CD14-positive monocyte (primary cell): Measurements from ENCODE around the gene B2M. TPM values are rescaled to one million over a fixed set of nuclear protein-coding genes. Genes with fewer than 3 reads are reported as not detected.

Experiments used
- DNase-seq, 3 donors: peaks; one replicate each; pipeline ENCODE4 v3.0.0-alpha.2; 2011 to 2022
- H2AFZ ChIP-seq: 2 replicates; pipeline ENCODE4 v1.6.0; 2012; ENCODE audit warnings: mild to moderate bottlenecking, low read depth, low read length, inconsistent platforms; ENCODE audit not compliant: insufficient read depth, poor library complexity, severe bottlenecking
- H3K27ac ChIP-seq, 2 donors: 1 replicate in 1 of 2; 2 replicates in 1 of 2; pipeline ENCODE4 v1.5.1; 2012 to 2013; ENCODE audit warnings: low read length in 2 of 2, control low read depth in 1 of 2, inconsistent platforms in 1 of 2, low read depth in 1 of 2, mild to moderate bottlenecking in 1 of 2
- H3K27me3 ChIP-seq, 2 donors: one replicate each; pipeline versions ENCODE4 v1.6.0 to v1.6.1; 2011 to 2013; ENCODE audit warnings: low read length in 2 of 2; ENCODE audit not compliant: control insufficient read depth in 2 of 2, insufficient read depth in 2 of 2
- H3K36me3 ChIP-seq, 2 donors: replicated peaks in 1 of 2; 1 replicate in 1 of 2; 2 replicates in 1 of 2; pipeline versions ENCODE4 v1.5.1 to v1.6.1; 2012 to 2013; ENCODE audit warnings: low read length in 2 of 2, control low read depth in 1 of 2, inconsistent platforms in 1 of 2, mild to moderate bottlenecking in 1 of 2; ENCODE audit not compliant: insufficient read depth in 2 of 2, control insufficient read depth in 1 of 2
- H3K4me1 ChIP-seq, 2 donors: 1 replicate in 1 of 2; 2 replicates in 1 of 2; pipeline versions ENCODE4 v1.5.1 to v1.6.1; 2012 to 2013; ENCODE audit warnings: low read length in 2 of 2, control low read depth in 1 of 2, inconsistent platforms in 1 of 2, mild to moderate bottlenecking in 1 of 2, moderate library complexity in 1 of 2; ENCODE audit not compliant: insufficient read depth in 2 of 2, control insufficient read depth in 1 of 2
- H3K4me2 ChIP-seq: replicated peaks from 2 replicates; pipeline ENCODE3; 2012; ENCODE audit warnings: low read length, moderate library complexity, mild to moderate bottlenecking; ENCODE audit not compliant: poor library complexity, severe bottlenecking; ENCODE audit errors: extremely low read depth
- H3K4me3 ChIP-seq, 3 experiments: fragments of 200-600 bp in 1 of 3; sonication (generic) in 1 of 3; replicated peaks in 1 of 3; 1 replicate in 2 of 3; 2 replicates in 1 of 3; pipeline ENCODE4 v1.5.1; 2011 to 2013; ENCODE audit warnings: low read length in 3 of 3, mild to moderate bottlenecking in 3 of 3, control low read depth in 2 of 3, low read depth in 2 of 3, inconsistent platforms in 1 of 3, moderate library complexity in 1 of 3
- H3K79me2 ChIP-seq: 2 replicates; pipeline ENCODE4 v1.6.0; 2012; ENCODE audit warnings: mild to moderate bottlenecking, control low read depth, inconsistent platforms, low read length, moderate library complexity; ENCODE audit not compliant: insufficient read depth
- H3K9ac ChIP-seq: 2 replicates; pipeline ENCODE4 v1.6.0; 2017; ENCODE audit warnings: low read length, mild to moderate bottlenecking; ENCODE audit not compliant: insufficient read depth, poor library complexity, severe bottlenecking
- H3K9me3 ChIP-seq, 2 donors: replicated peaks in 1 of 2; 1 replicate in 1 of 2; 2 replicates in 1 of 2; pipeline versions ENCODE4 v1.5.1 to v1.6.1; 2012 to 2013; ENCODE audit warnings: low read length in 2 of 2, control low read depth in 1 of 2; ENCODE audit not compliant: control insufficient read depth in 1 of 2, insufficient read depth in 1 of 2
- H4K20me1 ChIP-seq: 2 replicates; pipeline ENCODE4 v1.6.0; 2012; ENCODE audit warnings: mild to moderate bottlenecking, low read length, control low read depth, moderate library complexity; ENCODE audit not compliant: insufficient read depth
- H3K27ac Mint-ChIP-seq, 7 donors: one replicate each; pipeline ENCODE4 v1.8.0; 2020; ENCODE audit warnings: mild to moderate bottlenecking in 7 of 7, mixed read lengths in 7 of 7, moderate library complexity in 6 of 7, inconsistent platforms in 2 of 7
- H3K27me3 Mint-ChIP-seq, 3 donors: one replicate each; pipeline ENCODE4 v1.8.0; 2021 to 2022; ENCODE audit warnings: low read depth in 3 of 3, mild to moderate bottlenecking in 3 of 3, mixed read lengths in 3 of 3, moderate library complexity in 3 of 3, inconsistent platforms in 1 of 3
- H3K36me3 Mint-ChIP-seq, 2 donors: one replicate each; pipeline ENCODE4 v1.8.0; 2020; ENCODE audit warnings: mixed read lengths in 2 of 2, inconsistent platforms in 1 of 2, mild to moderate bottlenecking in 1 of 2
- H3K4me1 Mint-ChIP-seq: one replicate; pipeline ENCODE4 v1.8.0; 2020; ENCODE audit warnings: mild to moderate bottlenecking, mixed read lengths
- H3K4me3 Mint-ChIP-seq, 2 donors: one replicate each; pipeline ENCODE4 v1.8.0; 2020; ENCODE audit warnings: mild to moderate bottlenecking in 2 of 2, mixed read lengths in 2 of 2, moderate library complexity in 1 of 2
- H3K9me3 Mint-ChIP-seq, 7 donors: one replicate each; pipeline ENCODE4 v1.8.0; 2020 to 2022; ENCODE audit warnings: mixed read lengths in 7 of 7, mild to moderate bottlenecking in 6 of 7, moderate library complexity in 6 of 7, inconsistent platforms in 2 of 7
- CTCF ChIP-seq: fragments of 200-600 bp; IDR thresholded peaks from one replicate; pipeline ENCODE4 v1.8.0; 2022; ENCODE audit warnings: antibody characterized with exemption, mild to moderate bottlenecking
- WGBS: methylation state at CpG from one replicate; pipeline ENCODE4 v1.1.5; 2013; ENCODE audit warnings: missing lambda C conversion rate; ENCODE audit not compliant: insufficient coverage; 5-methylcytosine and 5-hydroxymethylcytosine counted together
- intact Hi-C, 2 donors: fragments of 100-400 bp; cut with micrococcal nuclease; formaldehyde crosslinking; loops; one replicate each; pipeline versions ENCODE4 v1.15.0 to v1.15.1; 2023
- polyA plus RNA-seq, 3 donors: library from polyadenylated mRNA; depleted of rRNA in 1 of 3; unstranded in 2 of 3; stranded (reverse) in 1 of 3; fragments of 300-500 nt in 2 of 3; fragments of >200 nt in 1 of 3; fragmentation: Illumina TruSeq in 2 of 3; gene quantifications; 1 replicate in 2 of 3; 2 replicates in 1 of 3; pipeline ENCODE4 v1.2.3, GENCODE V29; 2012 to 2021

The B2M gene
- polyA plus RNA-seq, 3 donors: 17,356 to 28,278 (median 28,259) TPM

GRCh38 chr15:44713006-44713966, 2.0 kb downstream of the B2M start:
- no peak overlapping the region for H2AFZ ChIP-seq
- H3K9ac ChIP-seq: peak overlapping the region; percentile 100
- H3K9me3 ChIP-seq: no peaks in the 10 kb centered on the region
- intact Hi-C loops: loop anchor here in 1 of 2 donors (2.0 kb wide), 1 partner anchor 16 kb away; no protein-coding TSS in a partner anchor
- Mint-ChIP-seq H3K36me3 (peaks cover 69% of the 10 kb centered on the region in 2 donors), H3K4me3 (peak overlapping the region; percentile 98 to 100), H3K9me3 (peaks cover 0 to 15% (median 4%) of the 10 kb centered on the region in 7 donors), H3K27ac (peak overlapping the region; percentile 99 to 100 (median 100)), H3K27me3 (peaks cover 2 to 9% (median 4%) of the 10 kb centered on the region in 3 donors), H3K4me1 (peaks cover 51% of the 10 kb centered on the region)
- peaks cover 91% of the 10 kb centered on the region for H3K79me2 ChIP-seq
- WGBS: no CpG with 5 or more reads among the region's 5 CpGs
- peak overlapping the region; percentile 99 to 100 for H3K27ac ChIP-seq
- H3K27me3 ChIP-seq: no peaks in the 10 kb centered on the region
- peak overlapping the region; percentile 63 to 100 (median 96) for H3K4me3 ChIP-seq
- TF ChIP-seq CTCF: peak; percentile 60
- H3K4me1 ChIP-seq: peaks cover 47 to 64% of the 10 kb centered on the region in 2 donors
- peak overlapping the region; percentile 73 for H3K4me2 ChIP-seq
- DNase-seq: peak; percentile 27 to 60 (median 45)
- H3K36me3 ChIP-seq: peaks cover 48 to 49% of the 10 kb centered on the region in 2 donors
- H4K20me1 ChIP-seq: peaks cover 69% of the 10 kb centered on the region

GRCh38 chr15:44715142-44715796, 4.0 kb downstream of the B2M start:
- Histone ChIP-seq H3K9ac (no peak overlapping the region), H4K20me1 (peaks cover 89% of the 10 kb centered on the region), H3K4me1 (peaks cover 48 to 68% of the 10 kb centered on the region in 2 donors), H2AFZ (no peak overlapping the region), H3K4me2 (peak overlapping the region; percentile 73), H3K36me3 (peaks cover 57 to 59% of the 10 kb centered on the region in 2 donors), H3K27ac (peak overlapping the region in 1 of 2 donors; percentile 99), H3K4me3 (peak overlapping the region in 2 of 3 experiments; percentile 63 to 96), H3K9me3 (no peaks in the 10 kb centered on the region), H3K79me2 (peaks cover 97% of the 10 kb centered on the region), H3K27me3 (no peaks in the 10 kb centered on the region)
- peak overlapping the region; percentile 98 to 100 for H3K4me3 Mint-ChIP-seq
- TF ChIP-seq CTCF: no peak
- DNase-seq: no peak
- peaks cover 0 to 15% (median 4%) of the 10 kb centered on the region in 7 donors for H3K9me3 Mint-ChIP-seq
- intact Hi-C loops: loop anchor here in 1 of 2 donors (1.0 to 5.0 kb wide), 2 partner anchors 8 to 178 kb away; partner anchors contain the start of gene EIF3J
- H3K36me3 Mint-ChIP-seq: peaks cover 73 to 78% of the 10 kb centered on the region in 2 donors
- H3K27me3 Mint-ChIP-seq: peaks cover 2 to 9% (median 4%) of the 10 kb centered on the region in 3 donors
- H3K4me1 Mint-ChIP-seq: peaks cover 55% of the 10 kb centered on the region
- H3K27ac Mint-ChIP-seq: peak overlapping the region; percentile 3 to 100 (median 80)
- WGBS: 82% methylated on average over 1 of the region's 6 CpGs
